Superior temporal gyrus (tissue), 1 donor: ENCODE results near the gene GTF2F2.

Experiments used
- DNase-seq: peaks from one replicate; pipeline ENCODE4 v3.0.0-alpha.2; 2016; ENCODE audit errors: extremely low spot score

The GTF2F2 gene, protein sequence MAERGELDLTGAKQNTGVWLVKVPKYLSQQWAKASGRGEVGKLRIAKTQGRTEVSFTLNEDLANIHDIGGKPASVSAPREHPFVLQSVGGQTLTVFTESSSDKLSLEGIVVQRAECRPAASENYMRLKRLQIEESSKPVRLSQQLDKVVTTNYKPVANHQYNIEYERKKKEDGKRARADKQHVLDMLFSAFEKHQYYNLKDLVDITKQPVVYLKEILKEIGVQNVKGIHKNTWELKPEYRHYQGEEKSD

DNA sequence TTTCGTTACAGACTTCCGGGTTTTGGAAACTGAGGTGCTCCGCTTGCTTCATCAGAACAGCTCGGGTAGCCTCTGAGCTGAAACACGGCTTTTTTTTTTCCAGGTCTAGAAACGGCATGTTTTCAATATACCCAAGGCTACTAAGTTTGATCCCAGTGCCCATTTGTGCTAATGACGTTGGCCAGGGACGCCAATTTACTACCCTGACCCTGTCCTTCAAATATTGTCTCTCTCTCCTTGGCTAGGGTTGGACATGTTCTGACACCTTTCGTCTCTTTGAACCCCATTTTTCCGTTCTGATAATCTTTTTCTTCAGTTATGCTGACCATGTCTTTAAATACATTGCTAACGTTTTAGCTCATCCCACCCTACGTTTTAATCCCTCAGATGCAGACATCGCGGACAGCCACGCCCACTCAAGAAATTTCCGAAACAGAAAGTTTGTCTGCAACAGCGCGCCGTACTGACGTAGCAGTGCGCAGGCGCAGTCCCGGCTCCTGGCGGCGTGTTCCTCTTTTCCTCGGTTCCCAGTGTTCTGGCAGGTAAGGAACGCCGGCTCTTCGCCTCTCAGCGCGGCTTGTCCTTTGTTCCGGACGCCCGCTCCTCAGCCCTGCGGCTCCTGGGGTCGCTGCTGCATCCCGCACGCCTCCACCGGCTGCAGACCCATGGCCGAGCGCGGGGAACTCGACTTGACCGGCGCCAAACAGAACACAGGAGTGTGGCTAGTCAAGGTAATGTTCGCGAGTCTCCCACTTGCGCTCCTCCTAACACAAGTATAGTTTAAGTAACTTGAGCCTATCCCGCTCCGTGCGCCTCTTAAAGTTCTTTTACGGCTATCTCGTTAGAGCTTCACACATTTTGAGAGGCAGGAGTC is at the start of gene GTF2F2:
Gene GTF2F2, plus strand, starts transcription at position 520 of the 874 bp plus-strand sequence. Its CDS starts 146 bp downstream, at position 666.
- peak; percentile 96 for DNase-seq

DNA sequence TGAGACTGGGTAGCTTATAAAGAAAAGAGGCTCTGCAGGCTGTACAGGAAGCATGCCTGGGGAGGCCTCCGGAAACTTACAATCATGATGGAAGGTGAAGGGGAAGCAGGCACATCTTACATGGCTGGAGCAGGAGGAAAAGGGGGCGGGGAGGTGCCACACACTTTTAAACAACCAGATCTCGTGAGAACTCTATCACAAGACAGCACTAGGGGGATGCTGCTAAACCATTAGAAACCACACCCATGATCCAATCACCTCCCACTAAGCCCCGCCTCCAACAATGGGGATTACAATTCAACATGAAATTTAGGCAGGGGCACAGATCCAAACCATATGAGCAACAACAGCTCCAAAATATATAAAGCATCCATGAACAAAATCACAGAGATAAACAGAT is 46.5 kb upstream of the GTF2F2 start:
- DNase-seq = no peak

DNA sequence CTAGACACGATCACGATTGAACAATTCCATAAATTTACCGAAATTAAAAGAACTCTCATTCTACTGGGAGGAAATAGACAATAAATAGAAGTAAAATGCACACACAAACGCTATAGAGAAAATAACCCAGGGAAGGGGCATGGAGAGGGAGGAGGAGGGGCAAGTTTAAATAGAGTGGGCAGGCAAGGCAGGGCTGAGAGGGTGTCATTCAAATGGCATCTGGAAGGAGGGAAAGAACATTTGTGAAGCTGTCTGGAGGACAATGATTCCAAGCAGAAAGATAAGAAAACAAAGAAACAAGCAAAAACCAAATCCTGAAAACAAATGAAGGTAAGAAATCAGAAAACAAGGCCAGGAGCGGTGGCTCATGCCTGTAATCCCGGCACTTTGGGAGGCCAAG is 45.6 kb upstream of the GTF2F2 start:
- no peak for DNase-seq

DNA sequence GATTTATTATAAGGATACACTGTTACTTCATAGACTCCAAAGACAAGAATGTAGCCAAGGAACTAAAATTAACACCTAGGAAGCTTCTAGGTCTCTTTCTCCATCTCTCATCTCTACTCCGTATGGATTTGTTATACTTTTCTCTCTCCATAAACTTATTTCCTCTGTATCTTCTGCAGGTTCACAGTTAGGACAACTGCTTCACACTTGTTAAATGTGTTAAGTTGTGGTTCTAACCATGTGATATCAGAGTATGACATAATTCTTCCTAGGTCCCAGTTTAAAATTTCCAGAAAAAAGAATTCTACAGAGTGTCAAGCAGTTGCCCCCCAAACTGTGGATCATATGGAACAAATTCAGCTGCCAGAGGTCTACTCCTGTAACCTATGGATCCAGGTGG is 42.3 kb upstream of the GTF2F2 start:
- DNase-seq = peak; percentile 49

DNA sequence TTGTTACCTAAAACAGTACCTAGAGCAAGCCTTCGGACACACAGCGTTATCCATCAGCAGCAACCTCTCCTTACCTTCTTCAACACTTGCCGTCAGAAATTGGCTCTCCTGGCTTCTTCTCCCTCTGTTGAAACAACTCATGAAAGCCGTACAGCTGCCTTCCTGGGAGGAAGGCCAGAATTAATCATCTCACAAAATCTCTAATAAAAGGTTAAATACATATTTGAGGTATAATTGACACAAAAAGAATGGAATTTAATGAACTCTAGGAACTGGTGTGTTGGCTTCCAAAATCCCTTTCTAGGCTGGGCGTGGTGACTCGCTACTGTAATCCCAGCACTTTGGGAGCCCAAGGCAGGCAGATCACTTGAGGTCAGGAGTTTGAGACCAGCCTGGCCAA is 37.3 kb upstream of the GTF2F2 start:
- no peak for DNase-seq

DNA sequence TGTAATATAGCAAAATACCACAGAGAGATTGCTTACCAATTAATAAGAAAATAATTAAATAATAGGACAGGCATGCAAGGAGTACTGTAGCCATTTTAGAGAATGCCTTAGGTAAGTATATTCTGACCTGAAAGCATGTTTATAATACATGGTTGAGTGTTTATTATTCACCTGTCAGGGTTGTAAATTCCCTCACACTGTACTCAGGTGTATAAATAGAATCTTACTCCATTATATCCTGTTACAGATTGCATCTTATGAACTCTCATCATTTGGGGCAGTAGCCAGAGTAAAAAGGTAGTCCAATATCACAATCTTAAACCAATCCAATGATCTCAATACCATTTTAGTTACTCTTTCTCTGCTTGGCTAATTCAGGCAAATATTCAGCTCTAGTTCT is 35.8 kb upstream of the GTF2F2 start:
- DNase-seq = no peak

DNA sequence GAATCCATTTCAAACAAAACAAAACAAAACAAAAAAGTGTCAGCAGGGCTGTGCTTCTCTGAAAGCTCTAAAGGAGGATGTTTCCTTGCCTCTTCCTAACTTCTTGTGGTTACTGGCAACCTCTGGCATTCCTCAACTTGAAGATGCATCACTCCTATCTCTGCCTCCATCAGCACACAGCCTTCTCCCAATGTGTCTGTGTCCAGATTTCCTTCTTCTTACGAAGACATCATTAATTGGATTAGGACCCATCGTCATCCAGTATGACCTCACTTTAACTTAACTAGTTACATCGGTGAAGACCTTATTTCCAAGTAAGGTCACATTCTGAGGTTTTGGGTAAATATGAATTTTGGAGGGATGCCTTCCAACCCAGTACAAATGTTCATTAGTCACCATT is 33.8 kb upstream of the GTF2F2 start:
- no peak for DNase-seq

DNA sequence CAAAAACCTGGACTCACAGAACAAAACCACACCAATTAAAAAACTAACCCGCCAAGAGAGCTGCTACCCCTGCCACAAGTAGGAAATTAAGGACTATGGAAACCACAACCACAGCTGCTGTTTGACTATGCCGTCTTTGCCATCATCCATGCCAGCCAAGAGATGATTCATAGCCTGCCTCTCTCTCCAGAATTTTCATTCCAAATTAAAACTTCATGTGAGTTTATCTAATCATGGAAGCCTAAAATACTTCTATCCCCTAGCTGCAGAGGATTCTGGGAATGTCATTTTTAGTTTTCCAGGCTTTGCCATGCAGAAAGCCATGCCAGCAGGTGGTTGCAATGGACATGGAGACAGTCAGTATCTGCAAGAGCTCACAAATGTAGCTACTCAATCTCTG is 27.6 kb upstream of the GTF2F2 start:
- DNase-seq = peak; percentile 67

DNA sequence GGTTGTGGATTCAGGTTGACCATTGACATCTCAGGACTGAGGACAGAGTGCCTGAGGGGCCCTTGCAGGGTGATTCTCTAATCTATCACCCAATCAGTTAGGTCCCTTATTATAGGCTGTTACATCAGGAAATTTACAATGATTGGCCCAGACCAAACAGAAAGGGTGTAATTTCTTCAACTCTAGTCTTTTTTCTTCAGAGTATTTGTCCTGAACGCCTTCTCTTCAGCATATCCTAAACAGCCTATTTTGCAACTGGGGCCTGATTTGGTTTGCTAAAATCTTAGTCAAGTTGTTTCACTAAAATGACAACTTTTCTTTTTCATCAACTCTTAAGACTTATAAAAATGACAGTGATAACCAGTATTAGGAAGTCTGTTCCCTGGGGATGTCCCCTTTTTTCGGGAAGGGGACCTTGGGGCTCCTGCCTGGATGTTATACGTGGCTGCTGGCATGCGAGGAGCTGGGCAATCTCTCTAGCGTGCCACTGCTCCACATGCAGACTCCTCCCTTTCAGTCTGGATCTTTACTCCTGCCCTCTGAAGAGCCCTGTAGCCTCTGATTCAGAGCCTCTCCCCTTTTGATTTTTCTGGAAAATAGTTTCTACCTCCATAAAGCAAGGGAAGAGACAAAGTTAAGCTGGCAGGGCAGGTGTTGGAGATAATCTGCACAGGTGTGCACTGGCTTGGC is 19.6 kb upstream of the GTF2F2 start:
- no peak for DNase-seq

DNA sequence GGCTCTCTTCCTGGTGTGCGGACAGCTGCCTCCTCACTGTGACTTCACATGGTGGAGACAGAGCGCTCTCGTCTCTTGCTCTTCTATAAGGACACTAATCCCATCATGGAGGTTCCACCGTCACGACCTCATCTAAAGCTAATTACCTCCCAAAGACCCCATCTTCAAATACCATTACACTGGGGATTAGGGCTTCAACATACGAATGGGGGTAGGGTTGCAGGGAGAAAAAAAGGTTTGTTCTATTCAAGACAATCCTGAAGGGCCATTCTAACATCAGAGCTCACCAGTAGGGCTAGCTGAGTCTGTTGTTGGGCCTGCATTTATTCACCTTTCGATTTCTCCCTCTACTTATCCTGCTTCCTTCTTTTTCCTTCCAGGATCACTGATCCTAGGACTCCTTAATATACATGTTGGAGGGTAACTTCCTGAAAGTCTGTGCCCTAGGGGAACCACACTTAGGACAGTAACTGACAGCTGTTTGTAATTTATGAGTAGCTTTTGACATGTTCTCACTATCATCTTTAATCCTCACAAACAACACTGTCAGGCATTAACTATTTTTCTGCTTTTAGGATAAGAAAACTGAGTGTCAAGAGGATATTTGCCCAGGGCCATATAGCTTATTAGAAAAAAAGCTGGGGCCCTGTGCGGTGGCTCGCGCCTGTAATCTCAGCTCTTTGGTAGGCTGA is 18.8 kb upstream of the GTF2F2 start:
- DNase-seq = peak; percentile 54

DNA sequence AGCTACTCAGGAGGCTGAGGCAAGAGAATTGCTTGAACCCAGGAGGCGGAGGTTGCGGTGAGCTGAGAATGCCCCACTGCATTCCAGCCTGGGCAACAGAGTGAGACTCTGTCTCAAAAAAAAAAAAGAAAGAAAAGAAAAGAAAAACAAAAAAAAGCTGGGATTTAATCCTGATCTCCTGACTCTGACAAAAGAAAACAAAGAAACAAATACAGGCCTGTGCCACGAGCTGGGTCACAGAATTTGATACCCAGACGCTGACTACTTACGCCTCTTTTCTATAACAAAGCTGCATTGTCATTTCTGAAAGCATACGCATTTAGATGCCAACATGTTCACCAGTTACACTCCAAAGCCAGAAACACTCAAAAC is 18.2 kb upstream of the GTF2F2 start:
- peak; percentile 93 for DNase-seq

DNA sequence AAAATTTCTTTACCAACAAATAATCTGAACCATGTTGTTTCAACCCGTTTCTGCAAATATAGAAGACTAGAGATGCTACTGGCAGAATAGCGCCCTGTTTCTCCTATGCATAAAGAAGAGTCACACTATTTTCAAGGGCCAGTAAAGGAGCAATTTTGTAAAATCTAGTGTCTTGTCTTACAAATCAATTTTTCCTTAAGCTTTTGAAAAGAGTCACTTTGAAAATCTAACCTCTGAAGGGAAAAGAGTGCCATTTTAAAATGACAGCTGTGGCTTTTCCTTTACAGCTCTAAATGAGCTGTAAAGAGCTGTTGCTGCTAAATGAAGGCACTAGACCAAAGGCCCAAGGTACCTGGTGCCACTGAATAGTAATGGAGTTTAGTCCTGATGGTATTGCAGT is 16.9 kb upstream of the GTF2F2 start:
- DNase-seq = no peak

DNA sequence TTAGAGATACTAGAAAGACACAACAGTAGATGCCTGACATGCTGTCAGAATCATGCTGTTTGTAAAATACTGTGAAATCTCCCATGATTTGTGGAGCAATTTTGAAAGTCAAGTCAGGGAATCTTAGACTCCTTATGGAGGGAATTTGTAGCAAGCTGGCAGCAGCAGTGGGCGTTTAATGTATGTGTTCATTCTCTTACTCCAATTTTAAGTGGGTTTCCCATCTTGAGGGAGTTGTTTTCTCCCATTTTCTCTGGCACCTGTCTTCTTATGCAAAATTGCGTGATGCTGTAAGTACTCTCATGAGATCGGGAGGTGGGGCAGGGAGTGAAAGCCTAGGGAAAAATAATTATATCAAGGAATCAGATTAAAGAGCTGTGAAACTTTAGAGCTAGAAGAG is 16.0 kb upstream of the GTF2F2 start:
- no peak for DNase-seq

DNA sequence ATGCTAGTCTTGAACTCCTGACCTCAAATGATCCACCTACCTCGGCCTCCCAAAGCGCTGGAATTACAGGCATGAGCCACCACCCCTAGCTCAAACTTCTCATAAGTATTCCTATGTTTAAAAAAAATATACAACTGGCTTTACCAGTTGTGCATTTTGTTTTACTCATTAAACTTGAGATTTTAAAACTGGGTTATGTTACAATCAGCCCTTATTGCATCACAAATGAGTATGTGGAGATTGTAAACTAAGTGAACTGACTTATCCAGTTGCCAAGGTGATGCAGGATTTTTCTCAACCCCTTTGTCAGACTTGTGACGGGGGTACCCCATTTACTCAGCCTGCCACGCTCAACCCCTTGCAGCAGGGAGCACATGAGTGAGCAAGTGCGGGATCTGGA is 14.4 kb upstream of the GTF2F2 start:
- DNase-seq = no peak

DNA sequence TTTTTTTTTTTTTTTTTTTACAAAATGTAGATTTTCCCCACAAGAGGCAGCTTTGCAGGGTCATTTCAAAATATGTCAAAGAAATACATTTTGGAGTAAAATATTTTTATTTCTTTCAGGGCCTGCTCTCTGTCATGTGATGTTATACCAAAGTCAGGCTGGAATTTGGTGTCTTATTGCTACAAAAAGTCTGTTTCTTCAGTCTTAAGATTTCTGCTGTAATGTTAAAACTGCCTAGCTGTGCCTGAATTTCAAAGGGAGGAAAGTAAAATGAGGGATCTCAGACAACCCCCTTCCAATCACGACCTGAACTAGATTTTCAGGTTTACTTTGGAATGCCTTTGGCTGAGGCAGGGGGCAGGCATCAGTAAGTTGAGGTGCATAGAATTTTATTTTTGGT is 12.8 kb upstream of the GTF2F2 start:
- DNase-seq = no peak

DNA sequence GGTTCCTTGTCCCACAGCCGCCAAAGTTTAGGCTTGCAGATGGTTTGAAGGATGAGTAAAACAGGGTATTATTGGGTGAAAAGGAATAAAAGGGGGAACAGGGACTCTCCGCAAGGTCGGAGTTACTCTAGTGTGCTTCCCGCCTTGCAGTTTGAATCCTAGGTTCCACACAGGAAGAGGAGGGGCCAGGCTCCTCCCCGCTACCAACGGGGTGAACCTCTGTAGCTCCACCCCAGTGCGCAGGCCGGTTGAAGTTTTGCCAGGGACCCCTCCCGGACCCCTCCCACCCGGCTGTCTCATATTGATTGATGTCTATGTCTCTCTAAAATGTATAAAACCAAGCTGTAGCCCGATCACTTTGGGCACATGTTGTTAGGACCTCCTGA is 11.6 kb upstream of the GTF2F2 start:
- DNase-seq = no peak

DNA sequence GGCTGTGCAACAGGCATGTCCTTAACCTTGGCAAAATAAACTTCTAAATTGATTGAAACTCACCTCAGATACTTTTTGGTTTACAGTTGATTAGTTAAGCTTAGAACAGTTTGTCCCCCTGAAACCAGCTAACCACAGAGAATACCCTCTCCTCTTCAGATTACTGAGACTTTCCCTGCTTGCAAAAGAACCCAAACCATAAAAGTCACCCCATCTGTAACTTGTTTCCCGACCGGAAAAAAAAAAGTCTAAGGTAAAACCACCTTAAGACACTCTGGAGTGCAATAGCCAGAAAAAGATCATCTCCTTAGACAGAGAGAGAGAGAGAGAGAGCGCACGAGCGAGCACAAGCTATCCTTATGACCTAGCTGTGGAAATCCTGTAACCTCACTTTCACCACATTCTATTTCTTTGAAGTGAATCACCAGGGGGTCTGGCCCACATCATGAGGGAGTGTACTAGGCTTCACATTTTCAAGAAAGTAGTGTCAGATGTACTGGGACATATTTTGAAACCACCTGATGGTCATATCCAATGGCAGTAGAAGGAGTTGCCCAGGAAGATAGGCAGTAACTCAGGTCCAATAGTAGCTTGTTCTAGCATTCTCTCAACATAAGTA is 11.1 kb upstream of the GTF2F2 start:
- DNase-seq = no peak

DNA sequence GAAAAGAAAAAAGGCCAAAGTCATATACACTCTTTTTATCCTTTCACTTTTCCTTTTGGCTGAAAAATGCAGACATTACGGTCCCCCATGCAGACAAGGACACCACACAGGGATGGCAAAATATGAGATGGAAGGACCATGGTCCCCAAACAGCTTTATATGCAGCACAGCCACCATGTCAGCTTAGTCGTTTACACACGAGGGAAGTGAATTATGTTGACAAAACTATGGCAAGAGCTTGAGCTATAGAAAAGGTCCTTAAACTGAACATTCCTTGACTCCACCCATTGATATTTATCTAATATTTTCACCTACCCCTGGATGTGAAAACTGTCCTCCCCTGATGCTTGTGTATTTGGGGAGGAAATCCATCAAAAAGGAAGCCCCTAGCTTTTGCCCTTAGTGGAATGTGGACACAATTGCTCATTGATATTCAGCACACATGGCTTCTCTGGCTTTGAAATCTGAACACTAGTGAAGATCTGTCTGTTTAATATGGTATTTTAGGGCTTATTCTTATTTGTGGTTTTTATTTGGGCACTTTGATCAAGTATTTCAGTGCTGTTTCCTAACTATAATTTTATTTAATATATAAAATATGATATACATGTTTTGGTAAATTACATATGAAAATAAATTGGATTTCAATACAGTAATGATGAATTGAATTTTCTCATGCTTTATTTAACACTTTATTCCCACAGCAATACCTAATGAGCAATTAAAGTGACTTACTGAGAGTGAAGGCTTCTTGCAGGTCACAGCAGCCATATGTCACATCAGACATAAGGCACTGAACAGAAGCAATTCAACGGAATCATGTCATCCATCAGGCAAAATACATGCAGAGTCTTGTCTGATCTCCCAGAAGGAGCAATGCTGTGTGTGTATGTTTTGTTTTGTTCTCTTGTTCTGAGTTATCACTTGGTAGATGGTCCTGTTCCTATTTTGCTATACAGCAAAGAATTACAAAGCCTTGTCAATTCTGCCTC is 6.8 kb upstream of the GTF2F2 start:
- no peak for DNase-seq

DNA sequence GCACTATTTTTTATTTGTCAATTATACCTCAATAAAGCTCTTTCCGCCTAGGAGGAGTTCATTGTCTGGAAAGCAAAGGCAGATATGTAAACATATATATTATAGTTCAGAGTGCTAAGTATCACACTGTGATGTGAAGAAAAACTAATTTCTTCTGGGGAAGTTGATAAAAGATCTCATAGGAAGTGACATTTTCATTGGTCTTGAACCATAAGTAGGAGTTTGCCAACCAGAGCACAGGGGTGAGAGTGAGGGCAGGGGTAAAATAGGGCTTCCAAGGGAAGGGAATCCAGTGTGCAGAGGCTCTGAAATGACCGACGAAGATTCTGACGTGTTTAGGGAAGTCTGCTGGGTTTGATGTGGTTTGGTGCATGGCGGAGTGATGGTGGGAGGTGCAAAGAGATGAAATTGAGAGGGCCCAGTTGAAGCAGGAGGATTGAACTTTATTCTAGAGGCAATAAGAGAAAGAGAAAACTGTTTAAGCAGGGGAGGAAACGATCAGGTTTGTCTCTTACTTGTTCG is 780 bp upstream of the GTF2F2 start:
- DNase-seq = no peak
